Measurements from ENCODE around the gene MARCHF6.

Gene MARCHF6

GRCh38 chr5:10320793-10321192, 32.7 kb upstream of the MARCHF6 start:
- no peak overlapping the region for H3K27ac ChIP-seq (ENCODE audit: extremely low read depth, low read depth, low read length)
- POLR2A ChIA-PET: interaction anchor here (0.8 kb wide), 1 partner anchor 33 kb away, joined by 3 read pairs; the partner anchor contains the start of gene MARCHF6
- no peaks in the 10 kb centered on the region for H3K36me3 ChIP-seq (ENCODE audit: control insufficient read depth in 2 of 2, insufficient read depth in 1 of 2, low read length in 2 of 2)
- H3K4me3 ChIP-seq (ENCODE audit: low read depth, low read length): no peak overlapping the region
- no peaks in the 10 kb centered on the region for H3K9me3 ChIP-seq (ENCODE audit: control insufficient read depth, insufficient read depth, low read depth, low read length)
- CTCF ChIA-PET: interaction anchor here (0.7 kb wide), 1 partner anchor 9 kb away, joined by 3 read pairs; no protein-coding TSS in a partner anchor
- TF ChIP-seq ZNF341 (tag by site-specific recombination; IDR thresholded peaks at IDR 0.05; ENCODE audit: low read depth): peak; percentile 41; the same call in 1 of the 2 replicates
- TF ChIP-seq ZNF416 (tag by site-specific recombination; IDR thresholded peaks at IDR 0.05): no peak
- peaks cover 3% of the 10 kb centered on the region for H3K4me1 ChIP-seq (ENCODE audit: control insufficient read depth, insufficient read depth, low read length)

DNA sequence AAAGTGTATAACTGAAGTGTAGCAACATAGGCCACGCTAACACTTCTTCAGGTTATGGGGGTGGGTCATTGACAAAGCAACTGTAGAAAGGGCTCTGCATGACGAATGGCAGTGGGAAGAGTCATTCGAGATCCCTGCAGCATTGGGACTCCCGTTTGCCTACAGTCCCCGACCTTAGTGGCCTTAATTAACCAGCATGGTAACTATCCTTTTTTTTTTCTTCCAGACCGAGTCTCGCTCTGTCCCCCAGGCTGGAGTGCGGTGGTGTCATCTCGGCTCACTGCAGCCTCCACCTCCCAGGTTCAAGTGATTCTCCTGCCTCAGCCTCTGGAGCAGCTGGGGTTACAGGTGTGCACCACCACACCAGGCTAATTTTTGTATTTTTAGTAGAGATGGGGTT, 31.6 kb upstream of the MARCHF6 start:
- no peaks in the 10 kb centered on the region for H3K9me3 ChIP-seq (ENCODE audit: control insufficient read depth, insufficient read depth, low read depth, low read length)
- no peak for TF ChIP-seq ZNF23 (tag by site-specific recombination; IDR thresholded peaks at IDR 0.05; ENCODE audit: borderline replicate concordance)
- TF ChIP-seq PRDM10 (tag by site-specific recombination; IDR thresholded peaks at IDR 0.05): peak; percentile 79
- H3K4me1 ChIP-seq (ENCODE audit: control insufficient read depth, insufficient read depth, low read length): peaks cover 3% of the 10 kb centered on the region
- H3K36me3 ChIP-seq (ENCODE audit: control insufficient read depth in 2 of 2, insufficient read depth in 1 of 2, low read length in 2 of 2): no peaks in the 10 kb centered on the region
- ChIA-PET CTCF (no interaction called here), POLR2A (no interaction called here)
- no peak overlapping the region for H3K27ac ChIP-seq (ENCODE audit: extremely low read depth, low read depth, low read length)
- H3K4me3 ChIP-seq (ENCODE audit: low read depth, low read length): no peak overlapping the region

- Histone ChIP-seq H3K27ac (ENCODE audit: extremely low read depth, low read depth, low read length) (no peak overlapping the region), H3K9me3 (ENCODE audit: control insufficient read depth, insufficient read depth, low read depth, low read length) (no peaks in the 10 kb centered on the region), H3K36me3 (ENCODE audit: control insufficient read depth in 2 of 2, insufficient read depth in 1 of 2, low read length in 2 of 2) (no peaks in the 10 kb centered on the region), H3K4me1 (ENCODE audit: control insufficient read depth, insufficient read depth, low read length) (peaks cover 3% of the 10 kb centered on the region), H3K4me3 (ENCODE audit: low read depth, low read length) (no peak overlapping the region)
- CTCF ChIA-PET: interaction anchor here (0.9 kb wide), 1 partner anchor 13 kb away, joined by 4 read pairs; no protein-coding TSS in a partner anchor
- POLR2A ChIA-PET: no interaction called here
- TF ChIP-seq ZNF558 (tag by site-specific recombination; IDR thresholded peaks at IDR 0.05) (no peak), ZNF274 (IDR thresholded peaks at IDR 0.05; ENCODE audit: low read length) (no peak), ZNF274 (tag by site-specific recombination; IDR thresholded peaks at IDR 0.05; ENCODE audit: borderline replicate concordance) (no peak), ZNF529 (tag by site-specific recombination; IDR thresholded peaks at IDR 0.05; ENCODE audit: insufficient replicate concordance) (no peak), ZNF830 (tag by site-specific recombination; IDR thresholded peaks at IDR 0.05; ENCODE audit: low read depth) (no peak), ZNF585B (tag by site-specific recombination; IDR thresholded peaks at IDR 0.05) (no peak), KLF7 (tag by site-specific recombination; IDR thresholded peaks at IDR 0.05; ENCODE audit: borderline replicate concordance) (no peak), SCRT2 (tag by site-specific recombination; IDR thresholded peaks at IDR 0.05) (no peak), ZNF148 (tag by site-specific recombination; IDR thresholded peaks at IDR 0.05; ENCODE audit: borderline replicate concordance) (no peak), ZBTB7A (tag by site-specific recombination; IDR thresholded peaks at IDR 0.05; ENCODE audit: low read depth) (no peak), GLIS2 (tag by site-specific recombination; IDR thresholded peaks at IDR 0.05) (no peak)
- TF ChIP-seq, protein P1, sequence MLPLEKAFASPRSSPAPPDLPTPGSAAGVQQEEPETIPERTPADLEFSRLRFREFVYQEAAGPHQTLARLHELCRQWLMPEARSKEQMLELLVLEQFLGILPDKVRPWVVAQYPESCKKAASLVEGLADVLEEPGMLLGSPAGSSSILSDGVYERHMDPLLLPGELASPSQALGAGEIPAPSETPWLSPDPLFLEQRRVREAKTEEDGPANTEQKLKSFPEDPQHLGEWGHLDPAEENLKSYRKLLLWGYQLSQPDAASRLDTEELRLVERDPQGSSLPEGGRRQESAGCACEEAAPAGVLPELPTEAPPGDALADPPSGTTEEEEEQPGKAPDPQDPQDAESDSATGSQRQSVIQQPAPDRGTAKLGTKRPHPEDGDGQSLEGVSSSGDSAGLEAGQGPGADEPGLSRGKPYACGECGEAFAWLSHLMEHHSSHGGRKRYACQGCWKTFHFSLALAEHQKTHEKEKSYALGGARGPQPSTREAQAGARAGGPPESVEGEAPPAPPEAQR (tag by site-specific recombination; IDR thresholded peaks at IDR 0.05): no peak
- TF ChIP-seq, protein P2, sequence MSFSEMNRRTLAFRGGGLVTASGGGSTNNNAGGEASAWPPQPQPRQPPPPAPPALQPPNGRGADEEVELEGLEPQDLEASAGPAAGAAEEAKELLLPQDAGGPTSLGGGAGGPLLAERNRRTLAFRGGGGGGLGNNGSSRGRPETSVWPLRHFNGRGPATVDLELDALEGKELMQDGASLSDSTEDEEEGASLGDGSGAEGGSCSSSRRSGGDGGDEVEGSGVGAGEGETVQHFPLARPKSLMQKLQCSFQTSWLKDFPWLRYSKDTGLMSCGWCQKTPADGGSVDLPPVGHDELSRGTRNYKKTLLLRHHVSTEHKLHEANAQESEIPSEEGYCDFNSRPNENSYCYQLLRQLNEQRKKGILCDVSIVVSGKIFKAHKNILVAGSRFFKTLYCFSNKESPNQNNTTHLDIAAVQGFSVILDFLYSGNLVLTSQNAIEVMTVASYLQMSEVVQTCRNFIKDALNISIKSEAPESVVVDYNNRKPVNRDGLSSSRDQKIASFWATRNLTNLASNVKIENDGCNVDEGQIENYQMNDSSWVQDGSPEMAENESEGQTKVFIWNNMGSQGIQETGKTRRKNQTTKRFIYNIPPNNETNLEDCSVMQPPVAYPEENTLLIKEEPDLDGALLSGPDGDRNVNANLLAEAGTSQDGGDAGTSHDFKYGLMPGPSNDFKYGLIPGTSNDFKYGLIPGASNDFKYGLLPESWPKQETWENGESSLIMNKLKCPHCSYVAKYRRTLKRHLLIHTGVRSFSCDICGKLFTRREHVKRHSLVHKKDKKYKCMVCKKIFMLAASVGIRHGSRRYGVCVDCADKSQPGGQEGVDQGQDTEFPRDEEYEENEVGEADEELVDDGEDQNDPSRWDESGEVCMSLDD (tag by site-specific recombination; IDR thresholded peaks at IDR 0.05): no peak
These were observed 29.7 kb upstream of the MARCHF6 start for GRCh38 chr5:10323588-10324488.

Data from HEK293 (cell line).